HG03442 (cell line): ENCODE results near the gene ENTPD2.

Source experiments
- ATAC-seq: cut with Tn5 transposase; IDR thresholded peaks from one replicate; pipeline ENCODE4 v1.9.1; 2021; ENCODE audit warnings: mild to moderate bottlenecking, moderate library complexity; ENCODE audit not compliant: unreplicated experiment

Gene ENTPD2

GRCh38 chr9:137053944-137054931 lies at the start of gene ENTPD2:
Gene ENTPD2 (minus strand): TSS chr9:137054061. CDS start chr9:137053997, 64 bp downstream.
- no peak for ATAC-seq

- no peak for ATAC-seq
Measured at GRCh38 chr9:137103206-137103999, 49.5 kb upstream of the ENTPD2 start.

- no peak for ATAC-seq
Measured at GRCh38 chr9:137099231-137099630, 45.4 kb upstream of the ENTPD2 start.

GRCh38 chr9:137097761-137098462 lies 44.1 kb upstream of the ENTPD2 start:
- no peak for ATAC-seq

- no peak for ATAC-seq
Measured at GRCh38 chr9:137096785-137097546, 43.1 kb upstream of the ENTPD2 start.

GRCh38 chr9:137095664-137096517 lies 42.0 kb upstream of the ENTPD2 start:
- ATAC-seq, result peak; percentile 74

- ATAC-seq, result no peak
Measured at GRCh38 chr9:137089232-137089947, 35.5 kb upstream of the ENTPD2 start.

- no peak for ATAC-seq
Measured at GRCh38 chr9:137088121-137088520, 34.3 kb upstream of the ENTPD2 start.

GRCh38 chr9:137087409-137087925 lies 33.6 kb upstream of the ENTPD2 start:
- no peak for ATAC-seq

- peak; percentile 74 for ATAC-seq
Measured at GRCh38 chr9:137086531-137087408, 32.9 kb upstream of the ENTPD2 start, which contains the start of gene MAN1B1. Gene MAN1B1 (plus strand): TSS chr9:137086985. CDS start chr9:137087000, 15 bp downstream.

- peak; percentile 3 for ATAC-seq
Measured at GRCh38 chr9:137085920-137086530, 32.2 kb upstream of the ENTPD2 start.

GRCh38 chr9:137084526-137084925 lies 30.7 kb upstream of the ENTPD2 start:
- no peak for ATAC-seq

GRCh38 chr9:137083394-137084004 lies 29.6 kb upstream of the ENTPD2 start:
- ATAC-seq, result no peak

- ATAC-seq, result no peak
Measured at GRCh38 chr9:137082925-137083290, 29.0 kb upstream of the ENTPD2 start.

GRCh38 chr9:137082222-137082924 lies 28.5 kb upstream of the ENTPD2 start:
- ATAC-seq, result no peak
